RKO (cell line): ENCODE measurements around the gene ANAPC1.
"Not testable (repeated sequence)": the region's sequence is repeated elsewhere in the genome, so short reads cannot be mapped to it uniquely, and the experiment has no call there.

Experiments
- DNase-seq: peaks from one replicate; pipeline ENCODE4 v3.0.0-alpha.2; 2016; ENCODE audit warnings: low spot score

The ANAPC1 gene, protein sequence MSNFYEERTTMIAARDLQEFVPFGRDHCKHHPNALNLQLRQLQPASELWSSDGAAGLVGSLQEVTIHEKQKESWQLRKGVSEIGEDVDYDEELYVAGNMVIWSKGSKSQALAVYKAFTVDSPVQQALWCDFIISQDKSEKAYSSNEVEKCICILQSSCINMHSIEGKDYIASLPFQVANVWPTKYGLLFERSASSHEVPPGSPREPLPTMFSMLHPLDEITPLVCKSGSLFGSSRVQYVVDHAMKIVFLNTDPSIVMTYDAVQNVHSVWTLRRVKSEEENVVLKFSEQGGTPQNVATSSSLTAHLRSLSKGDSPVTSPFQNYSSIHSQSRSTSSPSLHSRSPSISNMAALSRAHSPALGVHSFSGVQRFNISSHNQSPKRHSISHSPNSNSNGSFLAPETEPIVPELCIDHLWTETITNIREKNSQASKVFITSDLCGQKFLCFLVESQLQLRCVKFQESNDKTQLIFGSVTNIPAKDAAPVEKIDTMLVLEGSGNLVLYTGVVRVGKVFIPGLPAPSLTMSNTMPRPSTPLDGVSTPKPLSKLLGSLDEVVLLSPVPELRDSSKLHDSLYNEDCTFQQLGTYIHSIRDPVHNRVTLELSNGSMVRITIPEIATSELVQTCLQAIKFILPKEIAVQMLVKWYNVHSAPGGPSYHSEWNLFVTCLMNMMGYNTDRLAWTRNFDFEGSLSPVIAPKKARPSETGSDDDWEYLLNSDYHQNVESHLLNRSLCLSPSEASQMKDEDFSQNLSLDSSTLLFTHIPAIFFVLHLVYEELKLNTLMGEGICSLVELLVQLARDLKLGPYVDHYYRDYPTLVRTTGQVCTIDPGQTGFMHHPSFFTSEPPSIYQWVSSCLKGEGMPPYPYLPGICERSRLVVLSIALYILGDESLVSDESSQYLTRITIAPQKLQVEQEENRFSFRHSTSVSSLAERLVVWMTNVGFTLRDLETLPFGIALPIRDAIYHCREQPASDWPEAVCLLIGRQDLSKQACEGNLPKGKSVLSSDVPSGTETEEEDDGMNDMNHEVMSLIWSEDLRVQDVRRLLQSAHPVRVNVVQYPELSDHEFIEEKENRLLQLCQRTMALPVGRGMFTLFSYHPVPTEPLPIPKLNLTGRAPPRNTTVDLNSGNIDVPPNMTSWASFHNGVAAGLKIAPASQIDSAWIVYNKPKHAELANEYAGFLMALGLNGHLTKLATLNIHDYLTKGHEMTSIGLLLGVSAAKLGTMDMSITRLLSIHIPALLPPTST (N-terminal part only)

DNA sequence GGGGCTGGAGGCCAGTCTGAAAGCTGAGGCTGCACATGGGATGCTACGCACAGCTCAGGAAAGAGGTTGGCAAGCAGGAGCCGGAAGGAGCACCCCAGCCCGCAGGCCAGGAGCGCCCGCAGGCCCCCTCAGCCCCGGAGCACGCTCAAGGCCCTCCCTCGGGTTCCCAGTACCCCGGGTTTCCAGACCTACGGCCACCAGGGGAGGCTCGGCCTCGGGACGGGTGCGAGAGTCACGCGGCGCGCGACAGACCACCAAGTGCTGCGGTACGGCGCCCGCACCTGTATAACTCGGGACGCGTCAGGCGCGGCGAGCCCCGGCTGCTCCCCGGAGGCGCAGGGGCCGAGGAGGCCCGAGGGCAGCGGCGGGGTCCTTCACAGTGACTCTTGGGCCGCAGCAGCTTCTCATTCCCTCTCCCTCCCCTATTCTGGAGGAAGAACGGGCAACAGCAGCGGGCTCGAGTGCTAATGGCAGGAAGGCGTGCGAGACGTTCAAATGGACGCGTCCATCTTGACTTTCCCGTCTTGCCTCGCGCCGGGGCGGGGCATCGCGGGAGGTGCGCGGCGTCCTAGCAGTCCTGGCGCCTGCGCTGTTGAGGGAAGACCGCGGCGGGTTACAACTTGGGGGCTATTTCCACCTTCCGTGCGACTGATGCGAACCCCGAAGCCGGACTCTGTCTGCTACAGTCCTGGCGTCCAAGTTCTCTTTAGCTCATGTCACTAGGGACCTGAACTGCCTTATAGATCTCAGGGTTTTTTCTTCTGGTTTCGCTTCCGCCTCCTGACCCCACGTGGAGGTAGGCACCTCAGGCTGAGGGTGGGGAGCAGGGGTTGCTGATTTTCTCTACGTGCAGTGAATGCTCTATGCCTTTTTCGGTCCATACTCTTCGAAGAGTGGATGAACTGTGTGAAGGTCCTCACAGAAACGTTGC lies at the start of gene ANAPC1:
TSS of gene ANAPC1 (minus strand) at position 533 of the 931 bp plus-strand sequence. CDS start 3,368 bp downstream, outside the sequence.
- DNase-seq: peak; percentile 89

DNA sequence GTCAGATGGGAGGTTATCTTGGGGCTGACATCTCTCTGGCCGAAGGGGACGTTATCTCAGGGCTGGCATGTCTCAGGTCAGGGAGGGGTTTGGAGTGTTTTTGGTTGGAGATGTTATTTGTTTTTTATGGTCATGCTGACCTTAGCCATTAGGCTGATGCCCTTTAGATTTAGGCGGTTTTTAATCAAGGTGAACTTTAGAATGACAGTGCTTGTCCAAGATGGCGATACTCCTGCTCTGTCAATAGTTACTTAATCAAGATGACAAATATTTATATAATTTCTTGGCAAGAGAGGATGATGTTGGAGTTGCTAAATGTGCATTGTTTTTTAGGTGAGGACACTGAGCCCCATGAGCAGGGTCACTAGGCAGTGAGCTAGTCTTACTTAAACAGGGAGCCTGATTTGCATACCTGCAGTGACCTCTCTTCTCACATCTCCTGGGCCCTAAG lies 48.9 kb upstream of the ANAPC1 start:
- DNase-seq: no peak

DNA sequence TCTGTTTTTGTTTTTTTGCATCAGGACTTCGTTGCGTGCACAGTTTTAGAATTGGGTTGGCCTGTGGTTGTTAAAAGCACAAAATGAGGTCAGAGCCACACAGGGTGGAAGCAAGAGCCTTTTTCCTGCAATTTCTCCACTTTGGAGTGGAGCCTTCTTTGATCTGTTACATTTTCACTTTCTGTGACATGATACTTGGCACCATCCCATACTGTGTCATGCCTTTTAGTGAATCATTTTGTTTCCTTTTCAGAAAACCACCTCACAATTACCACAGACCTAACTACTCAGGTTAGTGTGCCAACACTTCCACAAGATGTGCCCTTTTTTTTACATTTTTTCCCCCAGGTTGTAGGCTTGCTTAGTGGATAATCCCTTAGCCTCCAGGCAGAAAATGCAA lies 46.9 kb upstream of the ANAPC1 start:
- peak; percentile 32 for DNase-seq

DNA sequence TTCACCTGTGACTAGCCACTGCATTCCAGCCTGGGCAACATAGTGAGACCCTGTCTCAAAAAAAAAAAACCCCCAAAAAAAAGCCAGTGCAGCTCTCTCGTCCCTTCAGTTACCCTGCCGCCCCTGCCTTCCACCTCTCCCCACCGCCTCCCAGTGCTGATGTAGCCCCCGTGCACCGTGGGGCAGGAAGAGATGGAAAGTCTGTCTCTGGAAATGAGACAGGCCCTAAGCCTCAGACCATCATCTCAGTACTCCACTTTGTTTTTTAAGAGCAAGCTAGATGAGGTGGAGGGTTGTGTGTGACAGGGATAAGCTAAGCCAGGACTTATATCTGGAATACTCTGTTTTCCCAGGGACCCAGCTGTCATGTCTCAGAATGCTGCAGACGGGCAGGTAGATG lies 46.4 kb upstream of the ANAPC1 start:
- no peak for DNase-seq

DNA sequence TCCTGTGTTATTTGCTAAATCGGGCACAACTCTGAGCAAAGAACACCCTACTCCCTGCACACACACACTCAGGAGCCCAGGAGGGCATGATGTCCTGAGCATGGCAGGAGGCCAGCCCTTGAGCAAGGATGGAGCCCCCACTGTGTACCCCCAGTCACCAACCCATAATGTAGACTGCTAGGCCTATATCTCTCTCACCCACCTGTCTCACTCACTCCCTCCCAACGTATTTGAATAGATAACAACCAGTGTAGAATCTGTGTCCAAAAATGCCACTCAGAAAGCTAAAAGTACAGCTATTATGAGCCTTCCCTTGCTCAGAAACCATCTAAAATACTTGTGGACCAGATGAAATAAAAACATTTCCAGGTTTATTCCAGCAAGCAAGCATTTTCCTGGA lies 43.7 kb upstream of the ANAPC1 start:
- no peak for DNase-seq

DNA sequence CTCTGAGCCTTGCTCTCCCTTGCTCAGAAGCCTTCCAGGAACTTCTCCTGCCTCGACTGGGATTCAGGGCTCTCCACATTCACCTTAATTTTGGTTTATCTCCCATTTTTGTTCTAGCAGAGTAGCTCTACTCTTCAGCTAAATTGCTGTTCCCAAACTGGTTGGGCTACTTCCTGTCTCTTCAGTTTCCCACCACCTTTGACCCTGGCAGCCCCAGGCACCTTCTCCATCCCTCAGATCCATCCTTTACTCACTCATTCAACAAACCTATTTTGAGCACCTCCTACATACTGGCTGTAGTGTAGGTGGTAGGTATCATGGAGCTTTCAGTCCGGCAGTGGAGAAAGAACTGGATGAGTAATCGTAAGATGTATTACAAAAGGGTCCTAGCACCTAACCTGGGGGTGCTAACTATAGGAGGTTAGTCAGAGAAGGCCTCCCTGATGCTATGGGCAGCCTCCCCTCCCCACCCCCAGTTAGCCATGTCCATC lies 40.7 kb upstream of the ANAPC1 start:
- no peak for DNase-seq

DNA sequence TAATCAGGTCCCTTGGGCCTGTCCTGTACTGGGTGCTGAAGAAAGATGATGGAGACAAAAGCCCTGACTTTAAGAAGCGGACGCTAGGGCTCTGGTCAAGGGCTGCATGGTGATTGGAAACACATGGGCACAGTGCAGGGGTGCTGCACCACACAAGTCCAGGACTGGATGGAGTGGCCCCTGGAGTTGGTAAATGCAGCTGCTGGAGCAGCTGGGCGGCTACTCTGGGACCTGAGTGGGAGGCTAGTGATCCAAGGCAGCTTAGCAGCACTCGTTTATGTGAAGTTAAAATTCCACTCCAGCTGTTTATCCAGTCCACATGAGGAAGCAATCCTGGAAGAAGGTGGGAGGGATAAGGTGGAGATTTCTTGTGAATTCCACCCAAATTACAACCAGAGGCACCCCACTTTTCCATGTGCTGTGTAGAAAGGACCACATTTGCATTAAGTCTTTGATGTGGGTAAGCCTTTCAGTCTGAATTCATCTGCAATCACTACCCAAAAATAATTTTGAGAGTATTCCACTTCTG lies 39.3 kb upstream of the ANAPC1 start:
- no peak for DNase-seq

DNA sequence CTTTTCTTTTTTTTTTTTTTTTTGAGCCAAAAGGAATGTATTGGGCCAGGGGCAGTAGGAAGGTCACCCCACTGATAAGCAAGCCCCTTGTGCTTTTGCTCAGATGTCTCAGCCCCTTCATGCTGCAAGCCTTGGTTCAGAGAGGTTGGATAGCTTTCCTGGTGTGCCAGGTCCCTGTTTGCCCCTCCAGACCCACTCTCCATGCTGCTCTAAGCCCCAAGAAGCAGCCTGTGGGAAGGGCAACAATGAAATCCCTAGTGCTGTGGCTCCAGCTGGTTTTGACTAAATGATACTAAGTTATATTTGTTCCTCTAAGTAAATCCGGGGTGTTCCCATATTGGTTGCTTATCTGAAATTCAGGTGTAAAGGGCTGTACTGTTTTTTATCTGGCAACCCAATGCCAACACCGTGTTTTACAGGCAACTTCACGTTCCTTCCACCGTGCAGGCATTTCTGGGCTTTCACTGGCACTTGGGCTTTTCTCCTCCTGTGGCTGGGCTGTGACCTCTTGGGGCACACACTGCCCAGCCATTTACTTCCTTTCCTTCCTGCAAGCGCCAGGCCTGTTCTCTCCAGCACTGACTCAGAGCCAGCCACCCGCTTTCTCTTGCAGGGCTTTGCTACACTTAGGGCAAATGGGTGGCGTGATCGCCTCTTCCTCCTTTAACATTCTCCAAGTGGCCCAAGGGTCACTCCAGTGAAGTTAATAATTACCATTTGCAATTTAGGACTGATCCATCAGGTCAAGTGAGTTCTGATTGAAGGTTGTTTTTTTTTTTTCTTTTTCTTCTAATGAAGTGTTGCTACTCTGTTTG lies 36.0 kb upstream of the ANAPC1 start:
- DNase-seq: no peak

DNA sequence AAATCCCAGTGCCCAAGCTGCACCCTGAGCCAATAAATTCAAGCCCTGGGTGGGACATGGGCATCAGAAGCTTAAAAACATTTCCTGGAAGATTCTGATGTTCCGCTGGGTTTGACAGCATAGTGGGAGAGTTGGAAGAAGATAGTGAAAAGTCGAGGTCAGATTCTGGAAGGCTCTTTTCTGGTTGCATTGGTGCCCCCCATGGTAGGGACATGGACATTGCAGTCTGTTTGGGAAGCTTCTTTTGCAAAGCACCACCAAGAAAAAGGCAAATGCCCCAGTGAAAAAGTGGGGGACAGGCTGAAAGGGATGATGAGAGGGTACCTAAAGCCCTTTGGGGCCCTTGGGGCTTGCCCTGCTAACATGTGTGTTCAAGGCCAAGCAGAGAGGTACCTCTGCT lies 35.4 kb upstream of the ANAPC1 start:
- no peak for DNase-seq

DNA sequence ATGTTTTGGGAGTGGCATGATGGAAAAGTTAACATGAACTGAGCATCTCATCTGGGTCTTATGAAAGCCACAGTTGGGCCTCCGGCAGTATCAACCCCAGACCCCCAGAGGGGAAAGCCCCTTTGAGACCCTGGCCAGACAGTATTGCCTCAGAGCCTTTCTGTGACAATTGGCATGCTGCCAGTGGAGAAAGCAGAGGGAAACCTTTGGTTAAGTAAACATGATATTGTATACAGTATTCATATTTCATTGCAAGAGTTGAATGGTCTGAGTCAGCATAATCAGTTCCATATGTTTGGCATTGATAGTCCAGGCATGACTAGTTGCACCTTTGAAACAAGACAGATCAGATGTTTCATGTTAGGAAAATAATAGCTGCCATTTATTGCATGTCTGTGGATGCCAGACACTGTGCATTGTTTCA lies 34.4 kb upstream of the ANAPC1 start:
- DNase-seq: no peak

DNA sequence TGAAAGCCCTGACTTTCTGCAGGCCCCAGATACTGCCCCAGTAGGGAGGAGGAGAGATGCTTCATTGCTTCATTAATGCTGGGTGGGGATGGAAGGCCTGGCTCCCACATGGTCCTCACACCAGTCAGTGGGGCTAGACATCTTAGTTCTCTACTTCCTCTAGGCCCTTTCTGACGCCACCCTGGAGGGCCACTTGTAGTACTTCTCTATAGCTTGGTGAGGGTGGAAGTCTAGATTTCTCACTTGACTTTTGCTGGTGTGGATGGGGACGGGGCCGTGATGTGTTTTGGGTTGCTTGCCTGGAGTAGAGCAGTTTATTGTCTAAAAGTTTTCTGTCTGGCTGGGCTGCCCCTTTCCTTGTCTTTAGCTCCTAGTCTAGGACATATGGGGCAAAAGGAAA lies 33.1 kb upstream of the ANAPC1 start:
- DNase-seq: no peak

DNA sequence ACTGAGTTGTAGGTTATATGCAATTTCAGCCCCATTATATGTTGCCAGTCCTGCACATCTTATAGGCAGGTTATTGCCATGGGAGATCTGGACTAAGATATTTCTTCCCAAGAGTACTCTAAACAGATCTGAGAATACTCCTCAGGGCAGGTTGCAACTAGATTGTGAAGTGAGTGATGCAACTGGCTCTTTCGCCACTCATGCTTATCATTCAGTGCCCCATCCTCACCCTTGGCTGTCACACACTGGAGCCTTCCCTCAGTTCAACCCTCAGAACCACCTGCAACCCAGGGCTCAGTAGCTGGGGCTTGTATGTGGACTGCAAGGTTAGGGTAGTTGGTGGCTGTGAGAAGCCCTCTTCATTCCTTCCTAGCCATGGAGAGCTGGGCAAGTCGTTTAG lies 28.6 kb upstream of the ANAPC1 start:
- DNase-seq: no peak

DNA sequence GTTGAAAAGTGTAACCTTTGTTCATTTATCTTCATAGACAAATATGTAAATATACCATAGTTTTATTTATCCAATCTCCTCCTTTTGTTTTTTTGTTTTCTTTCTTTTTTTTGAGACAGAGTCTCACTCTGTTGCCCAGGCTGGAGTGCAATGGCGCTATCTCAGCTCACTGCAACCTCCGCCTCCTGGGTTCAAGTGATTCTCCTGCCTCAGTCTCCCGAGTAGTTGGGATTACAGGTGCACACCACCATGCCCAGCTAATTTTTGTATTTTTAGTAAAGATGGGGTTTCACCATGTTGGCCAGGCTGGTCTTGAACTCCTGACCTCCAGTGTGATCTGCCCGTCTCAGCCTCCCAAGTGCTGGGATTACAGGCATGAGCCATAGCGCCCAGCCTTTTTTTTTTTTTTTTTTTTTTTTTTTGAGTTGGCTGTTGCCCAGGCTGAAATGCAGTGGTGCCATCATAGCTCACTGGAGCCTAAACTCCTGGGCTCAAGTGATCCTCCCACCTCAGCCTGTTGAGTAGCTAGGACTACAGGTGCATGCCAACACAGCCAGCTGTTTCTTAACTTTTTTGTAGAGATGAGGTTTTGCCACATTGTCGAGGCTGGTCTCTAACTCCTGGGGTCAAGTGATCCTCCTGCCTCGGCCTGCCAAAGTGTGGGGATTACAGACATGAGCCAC lies 27.4 kb upstream of the ANAPC1 start:
- not testable (repeated sequence) for DNase-seq

DNA sequence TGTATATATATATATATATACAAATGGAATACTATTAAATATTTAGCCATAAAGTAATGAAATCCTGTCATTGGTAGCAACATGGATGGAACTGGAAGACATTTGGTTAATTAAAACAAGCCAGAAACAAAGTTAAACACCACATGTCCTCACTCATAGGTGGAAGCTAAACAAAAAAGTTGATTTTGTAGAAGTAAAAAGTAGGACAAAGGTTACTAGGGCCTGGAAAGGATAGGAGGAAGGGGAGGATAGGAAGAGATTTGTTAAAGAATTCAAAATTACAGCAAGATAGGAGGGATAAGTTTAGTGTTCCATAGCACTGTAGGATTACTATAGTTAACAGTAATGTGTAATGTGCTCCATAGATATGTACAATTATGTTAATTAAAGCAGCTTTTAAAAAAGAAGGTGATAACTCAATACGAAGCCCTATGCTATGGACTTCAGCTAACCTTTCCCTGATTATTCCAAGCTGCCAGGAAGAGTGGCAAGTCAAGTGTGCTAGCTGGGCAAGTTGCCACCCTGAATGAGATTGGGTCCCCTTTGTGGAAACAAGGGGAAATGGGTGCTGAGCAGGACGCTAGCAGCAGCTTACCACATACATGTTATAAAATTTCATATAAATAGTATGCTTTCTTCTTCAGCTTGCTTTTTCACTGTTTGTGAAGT lies 26.8 kb upstream of the ANAPC1 start:
- no peak for DNase-seq

DNA sequence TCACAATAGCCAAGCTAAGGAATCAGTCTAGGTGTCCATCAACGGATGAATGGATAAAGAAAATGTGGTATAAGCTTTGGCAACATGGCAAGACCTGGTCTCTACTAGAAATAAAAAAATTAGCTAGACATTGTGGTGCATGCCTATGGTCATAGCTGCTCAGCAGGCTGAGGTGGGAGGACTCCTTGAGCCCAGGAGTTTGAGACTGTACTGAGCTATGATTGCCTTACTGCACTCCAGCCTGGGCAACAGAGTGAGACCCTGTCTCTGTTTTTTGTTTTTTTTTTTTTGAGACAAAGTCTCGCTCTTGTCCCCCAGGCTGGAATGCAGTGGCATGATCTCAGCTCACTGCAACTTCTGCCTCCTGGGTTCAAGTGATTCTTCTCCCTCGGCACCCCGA lies 26.0 kb upstream of the ANAPC1 start:
- DNase-seq: not testable (repeated sequence)

DNA sequence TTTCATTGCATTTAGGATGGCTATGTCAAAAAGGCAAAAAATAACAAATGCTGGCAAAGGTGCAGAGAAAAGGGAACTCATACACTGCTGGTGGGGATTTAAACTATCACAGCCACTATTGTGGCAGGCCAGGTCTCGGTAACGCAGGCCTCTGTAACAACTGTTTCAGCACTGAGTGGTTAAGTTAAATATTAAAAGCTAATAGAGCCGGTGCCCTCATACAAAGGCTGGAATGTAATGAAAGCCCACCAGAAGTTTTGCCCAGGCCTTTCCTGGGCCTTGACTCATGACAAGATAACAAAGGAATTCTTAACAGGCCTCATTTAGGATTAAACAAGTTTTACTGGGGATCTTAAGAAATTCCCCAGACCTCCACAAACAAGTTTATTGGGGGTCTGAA lies 25.1 kb upstream of the ANAPC1 start:
- no peak for DNase-seq

DNA sequence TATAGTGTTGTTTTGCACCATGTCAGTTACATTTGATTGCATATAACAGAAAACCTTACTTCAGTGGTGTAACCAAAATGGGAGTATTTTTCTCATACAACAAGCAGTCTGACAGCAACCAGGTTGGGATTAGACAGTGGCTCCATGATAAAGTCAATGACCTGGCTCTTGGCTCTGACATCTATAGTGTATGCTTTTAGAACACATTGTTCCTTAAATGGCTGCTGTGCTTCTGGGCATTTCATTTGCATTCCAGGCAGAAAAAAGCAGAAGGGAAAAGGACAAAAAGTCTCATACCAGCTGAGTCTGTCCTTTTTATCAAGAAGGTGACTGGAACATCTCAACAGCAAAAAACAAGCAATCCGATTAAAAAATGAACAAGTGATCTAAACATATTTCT lies 24.6 kb upstream of the ANAPC1 start:
- no peak for DNase-seq

DNA sequence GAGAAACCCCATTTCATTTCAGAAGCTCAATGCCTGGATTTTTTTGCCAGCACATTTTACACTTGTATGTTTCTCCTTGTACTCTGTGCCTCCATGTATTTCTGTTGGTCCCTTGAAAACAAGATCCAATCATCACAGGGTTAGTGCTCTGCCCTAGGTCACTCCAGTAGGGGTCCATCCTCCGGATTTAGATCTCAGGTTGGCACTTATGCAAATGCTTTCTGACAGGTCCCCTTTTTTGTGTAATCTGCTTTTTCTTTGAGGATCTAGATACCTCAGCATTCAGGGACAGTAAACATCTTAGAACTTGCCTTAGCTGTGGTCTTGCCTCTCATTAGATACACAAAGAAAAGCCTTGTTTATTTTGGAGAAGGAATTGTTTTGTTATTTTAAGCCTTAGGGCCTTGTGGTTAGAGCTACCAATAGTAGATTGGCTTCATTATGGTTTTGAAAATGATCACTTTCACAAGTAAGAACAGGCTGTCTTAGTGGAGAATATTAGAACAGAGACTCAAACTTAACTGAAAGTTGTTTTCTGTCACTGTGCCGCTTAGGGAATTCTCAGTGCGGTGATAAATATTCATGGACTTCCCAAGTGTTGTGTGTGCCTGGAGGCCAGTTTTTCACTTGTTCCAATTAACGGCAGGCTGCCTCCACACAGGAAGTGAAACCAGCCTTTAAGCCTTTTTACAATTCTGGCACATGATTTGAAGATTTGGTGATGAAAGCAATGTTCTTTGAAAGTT lies 22.2 kb upstream of the ANAPC1 start:
- no peak for DNase-seq
